Measurements from ENCODE around the gene CEP70. TPM values are rescaled to one million over a fixed set of nuclear protein-coding genes. Genes with fewer than 3 reads are reported as not detected.

The CEP70 gene
- total and polyA plus RNA-seq, 2 of the 13 experiments (the other 11 are each of a cell fraction or from before 2014, with no cell fraction given) = 4.0 to 22.3 TPM

DNA sequence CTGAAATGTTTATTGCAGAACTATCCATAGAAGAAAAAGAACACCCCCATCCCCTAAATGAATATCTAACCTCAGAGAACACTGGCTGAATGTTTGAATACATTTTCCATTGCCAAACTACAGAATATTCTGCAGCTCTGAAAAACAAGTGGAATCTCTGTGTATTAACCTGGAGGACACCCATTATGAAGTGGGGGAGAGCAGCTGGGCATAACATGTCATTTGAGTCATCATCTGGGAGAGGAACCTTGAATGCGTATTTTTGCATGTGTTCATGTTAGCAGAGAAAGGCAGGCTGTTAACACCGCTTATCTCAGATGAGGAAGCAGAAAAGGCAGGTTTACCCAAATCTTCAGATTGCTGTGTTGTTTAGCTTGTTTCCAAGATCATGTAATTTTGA lies 128.1 kb downstream of the CEP70 start:
- no peak overlapping the region for H3K27ac ChIP-seq (ENCODE audit: extremely low read length, insufficient read depth, low read length)
- no peaks in the 10 kb centered on the region for H3K9me3 ChIP-seq (ENCODE audit: low read length)
- H4K20me1 ChIP-seq (ENCODE audit: insufficient read depth, low read length) = no peaks in the 10 kb centered on the region
- no peaks in the 10 kb centered on the region for H3K4me1 ChIP-seq (ENCODE audit: insufficient read depth, low read length)
- H3K9ac ChIP-seq (ENCODE audit: insufficient read depth, low read depth, low read length) = no peak overlapping the region
- H3K4me3 ChIP-seq (replicated peaks in 1 of 3; ENCODE audit: insufficient read depth in 1 of 3, low read depth in 2 of 3, low read length in 3 of 3) = no peak overlapping the region
- no peaks in the 10 kb centered on the region for H3K79me2 ChIP-seq (ENCODE audit: insufficient read depth, low read length)
- intact Hi-C loops (cut with micrococcal nuclease; ENCODE audit: unreplicated experiment) = no loop called here
- FAIRE-seq (no peak), ATAC-seq (no peak), DNase-seq (ENCODE audit: low spot score) (no peak)
- CTCF ChIA-PET (ENCODE audit: low intra/inter-chr PET ratio, low total read pairs) = no interaction called here
- no peaks in the 10 kb centered on the region for H3K36me3 ChIP-seq (replicated peaks in 1 of 2; ENCODE audit: control insufficient read depth in 1 of 2, insufficient read depth in 2 of 2, low read length in 2 of 2)
- in situ Hi-C loops (cut with HindIII; ENCODE audit: extremely low pct_ligation_motif_present, low pct_unique_long_range_greater_than_20kb) = no loop called here
- no peaks in the 10 kb centered on the region for H3K27me3 ChIP-seq (ENCODE audit: control insufficient read depth in 1 of 2, insufficient read depth in 2 of 2, low read length in 2 of 2)
- no TSS peak for BruUV-seq (replicated peaks)
- POLR2A ChIA-PET = no interaction called here
- WGBS (ENCODE audit: low lambda C conversion rate) = 100% methylated on average over 2 of the region's 2 CpGs
- H3K4me2 ChIP-seq (ENCODE audit: low read depth, low read length) = no peak overlapping the region
- H2AFZ ChIP-seq (ENCODE audit: low read length) = no peak overlapping the region
- TF ChIP-seq, protein P1, sequence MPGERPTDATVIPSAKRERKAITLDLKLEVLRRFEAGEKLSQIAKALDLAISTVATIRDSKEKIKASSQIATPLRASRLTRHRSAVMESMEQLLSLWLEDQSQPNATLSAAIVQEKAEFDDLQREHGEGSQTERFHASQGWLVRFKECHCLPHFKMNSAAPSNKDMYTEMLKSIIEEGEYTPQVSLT (CRISPR knock-in tag; IDR thresholded peaks at IDR 0.05; ENCODE audit: borderline replicate concordance, low read depth) = no peak
- TF ChIP-seq FOXK1 (CRISPR knock-in tag; IDR thresholded peaks at IDR 0.05; ENCODE audit: borderline replicate concordance, low read depth) (no peak), PHF5A (CRISPR knock-in tag; IDR thresholded peaks at IDR 0.05; ENCODE audit: low read depth, unreplicated experiment) (no peak), ZNF382 (CRISPR knock-in tag; IDR thresholded peaks at IDR 0.05; ENCODE audit: borderline replicate concordance) (no peak), HNF4A (CRISPR knock-in tag; IDR thresholded peaks at IDR 0.05) (no peak), NONO (IDR thresholded peaks at IDR 0.05) (no peak), NONO (CRISPR knock-in tag; conservative IDR thresholded peaks at IDR 0.05) (no peak), KLF15 (CRISPR knock-in tag; IDR thresholded peaks at IDR 0.05; ENCODE audit: borderline replicate concordance) (no peak), ZNF121 (CRISPR knock-in tag; IDR thresholded peaks at IDR 0.05) (no peak), RAD51 (IDR thresholded peaks at IDR 0.05; ENCODE audit: borderline replicate concordance) (no peak), FOXC1 (CRISPR knock-in tag; IDR thresholded peaks at IDR 0.05; ENCODE audit: borderline replicate concordance) (no peak), MIXL1 (CRISPR knock-in tag; IDR thresholded peaks at IDR 0.05) (no peak), ZNF766 (CRISPR knock-in tag; IDR thresholded peaks at IDR 0.05; ENCODE audit: borderline replicate concordance) (no peak), ZNF160 (CRISPR knock-in tag; IDR thresholded peaks at IDR 0.05) (no peak), ZNF616 (CRISPR knock-in tag; IDR thresholded peaks at IDR 0.05; ENCODE audit: low read depth) (no peak)
- TF ChIP-seq, protein P2, sequence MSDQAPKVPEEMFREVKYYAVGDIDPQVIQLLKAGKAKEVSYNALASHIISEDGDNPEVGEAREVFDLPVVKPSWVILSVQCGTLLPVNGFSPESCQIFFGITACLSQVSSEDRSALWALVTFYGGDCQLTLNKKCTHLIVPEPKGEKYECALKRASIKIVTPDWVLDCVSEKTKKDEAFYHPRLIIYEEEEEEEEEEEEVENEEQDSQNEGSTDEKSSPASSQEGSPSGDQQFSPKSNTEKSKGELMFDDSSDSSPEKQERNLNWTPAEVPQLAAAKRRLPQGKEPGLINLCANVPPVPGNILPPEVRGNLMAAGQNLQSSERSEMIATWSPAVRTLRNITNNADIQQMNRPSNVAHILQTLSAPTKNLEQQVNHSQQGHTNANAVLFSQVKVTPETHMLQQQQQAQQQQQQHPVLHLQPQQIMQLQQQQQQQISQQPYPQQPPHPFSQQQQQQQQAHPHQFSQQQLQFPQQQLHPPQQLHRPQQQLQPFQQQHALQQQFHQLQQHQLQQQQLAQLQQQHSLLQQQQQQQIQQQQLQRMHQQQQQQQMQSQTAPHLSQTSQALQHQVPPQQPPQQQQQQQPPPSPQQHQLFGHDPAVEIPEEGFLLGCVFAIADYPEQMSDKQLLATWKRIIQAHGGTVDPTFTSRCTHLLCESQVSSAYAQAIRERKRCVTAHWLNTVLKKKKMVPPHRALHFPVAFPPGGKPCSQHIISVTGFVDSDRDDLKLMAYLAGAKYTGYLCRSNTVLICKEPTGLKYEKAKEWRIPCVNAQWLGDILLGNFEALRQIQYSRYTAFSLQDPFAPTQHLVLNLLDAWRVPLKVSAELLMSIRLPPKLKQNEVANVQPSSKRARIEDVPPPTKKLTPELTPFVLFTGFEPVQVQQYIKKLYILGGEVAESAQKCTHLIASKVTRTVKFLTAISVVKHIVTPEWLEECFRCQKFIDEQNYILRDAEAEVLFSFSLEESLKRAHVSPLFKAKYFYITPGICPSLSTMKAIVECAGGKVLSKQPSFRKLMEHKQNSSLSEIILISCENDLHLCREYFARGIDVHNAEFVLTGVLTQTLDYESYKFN (CRISPR knock-in tag; conservative IDR thresholded peaks at IDR 0.05) = no peak
- TF ChIP-seq, protein P3, sequence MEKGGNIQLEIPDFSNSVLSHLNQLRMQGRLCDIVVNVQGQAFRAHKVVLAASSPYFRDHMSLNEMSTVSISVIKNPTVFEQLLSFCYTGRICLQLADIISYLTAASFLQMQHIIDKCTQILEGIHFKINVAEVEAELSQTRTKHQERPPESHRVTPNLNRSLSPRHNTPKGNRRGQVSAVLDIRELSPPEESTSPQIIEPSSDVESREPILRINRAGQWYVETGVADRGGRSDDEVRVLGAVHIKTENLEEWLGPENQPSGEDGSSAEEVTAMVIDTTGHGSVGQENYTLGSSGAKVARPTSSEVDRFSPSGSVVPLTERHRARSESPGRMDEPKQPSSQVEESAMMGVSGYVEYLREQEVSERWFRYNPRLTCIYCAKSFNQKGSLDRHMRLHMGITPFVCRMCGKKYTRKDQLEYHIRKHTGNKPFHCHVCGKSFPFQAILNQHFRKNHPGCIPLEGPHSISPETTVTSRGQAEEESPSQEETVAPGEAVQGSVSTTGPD (CRISPR knock-in tag; IDR thresholded peaks at IDR 0.05) = no peak
- TF ChIP-seq, protein P4, sequence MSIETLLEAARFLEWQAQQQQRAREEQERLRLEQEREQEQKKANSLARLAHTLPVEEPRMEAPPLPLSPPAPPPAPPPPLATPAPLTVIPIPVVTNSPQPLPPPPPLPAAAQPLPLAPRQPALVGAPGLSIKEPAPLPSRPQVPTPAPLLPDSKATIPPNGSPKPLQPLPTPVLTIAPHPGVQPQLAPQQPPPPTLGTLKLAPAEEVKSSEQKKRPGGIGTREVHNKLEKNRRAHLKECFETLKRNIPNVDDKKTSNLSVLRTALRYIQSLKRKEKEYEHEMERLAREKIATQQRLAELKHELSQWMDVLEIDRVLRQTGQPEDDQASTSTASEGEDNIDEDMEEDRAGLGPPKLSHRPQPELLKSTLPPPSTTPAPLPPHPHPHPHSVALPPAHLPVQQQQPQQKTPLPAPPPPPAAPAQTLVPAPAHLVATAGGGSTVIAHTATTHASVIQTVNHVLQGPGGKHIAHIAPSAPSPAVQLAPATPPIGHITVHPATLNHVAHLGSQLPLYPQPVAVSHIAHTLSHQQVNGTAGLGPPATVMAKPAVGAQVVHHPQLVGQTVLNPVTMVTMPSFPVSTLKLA (IDR thresholded peaks at IDR 0.05) = no peak
- TF ChIP-seq, protein P5, sequence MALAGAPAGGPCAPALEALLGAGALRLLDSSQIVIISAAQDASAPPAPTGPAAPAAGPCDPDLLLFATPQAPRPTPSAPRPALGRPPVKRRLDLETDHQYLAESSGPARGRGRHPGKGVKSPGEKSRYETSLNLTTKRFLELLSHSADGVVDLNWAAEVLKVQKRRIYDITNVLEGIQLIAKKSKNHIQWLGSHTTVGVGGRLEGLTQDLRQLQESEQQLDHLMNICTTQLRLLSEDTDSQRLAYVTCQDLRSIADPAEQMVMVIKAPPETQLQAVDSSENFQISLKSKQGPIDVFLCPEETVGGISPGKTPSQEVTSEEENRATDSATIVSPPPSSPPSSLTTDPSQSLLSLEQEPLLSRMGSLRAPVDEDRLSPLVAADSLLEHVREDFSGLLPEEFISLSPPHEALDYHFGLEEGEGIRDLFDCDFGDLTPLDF (CRISPR knock-in tag; IDR thresholded peaks at IDR 0.05) = no peak
